Right atrium auricular region (tissue), 2 donors: ENCODE results near the gene OTULIN. TPM values are rescaled to one million over a fixed set of nuclear protein-coding genes. Genes with fewer than 3 reads are reported as not detected.

Experiments
- DNase-seq: peaks from one replicate; pipeline ENCODE4 v3.0.0-alpha.2; 2019; ENCODE audit warnings: low spot score
- H3K27ac ChIP-seq, 2 donors: fragments of 200-600 bp; sonication (generic); 1 replicate in 1 of 2; 2 replicates in 1 of 2; pipeline ENCODE4 v1.5.1; 2016 to 2019
- H3K27me3 ChIP-seq, 2 donors: fragments of 200-600 bp; sonication (generic); one replicate each; pipeline versions ENCODE4 v1.5.1 to v1.6.0; 2017 to 2019
- H3K36me3 ChIP-seq: fragments of 200-600 bp; sonication (generic); one replicate; pipeline ENCODE4 v1.5.1; 2016
- H3K4me1 ChIP-seq, 2 donors: fragments of 200-600 bp; sonication (generic); one replicate each; pipeline versions ENCODE4 v1.5.1 to v1.6.0; 2017 to 2019
- H3K4me3 ChIP-seq, 2 donors: fragments of 200-600 bp; sonication (generic); 1 replicate in 1 of 2; 2 replicates in 1 of 2; pipeline ENCODE4 v1.5.1; 2017 to 2019; ENCODE audit warnings: mild to moderate bottlenecking in 1 of 2, moderate library complexity in 1 of 2
- H3K9me3 ChIP-seq, 2 donors: fragments of 200-600 bp; sonication (generic); one replicate each; pipeline ENCODE4 v1.5.1; 2019
- total RNA-seq, 2 donors: library from RNA; depleted of rRNA; stranded (reverse); fragments of >200 nt; gene quantifications; one replicate each; pipeline ENCODE4 v1.1.0, GENCODE V29; 2016
- TF ChIP-seq, protein P1 (sequence below), 2 donors: fragments of 200-600 bp; sonication (generic); IDR thresholded peaks; one replicate each; pipeline ENCODE4 v1.5.1; 2019; ENCODE audit warnings: antibody characterized with exemption in 2 of 2

The OTULIN gene
- total RNA-seq, 2 donors from 2014 or later, result 13.9 to 29.9 TPM

DNA sequence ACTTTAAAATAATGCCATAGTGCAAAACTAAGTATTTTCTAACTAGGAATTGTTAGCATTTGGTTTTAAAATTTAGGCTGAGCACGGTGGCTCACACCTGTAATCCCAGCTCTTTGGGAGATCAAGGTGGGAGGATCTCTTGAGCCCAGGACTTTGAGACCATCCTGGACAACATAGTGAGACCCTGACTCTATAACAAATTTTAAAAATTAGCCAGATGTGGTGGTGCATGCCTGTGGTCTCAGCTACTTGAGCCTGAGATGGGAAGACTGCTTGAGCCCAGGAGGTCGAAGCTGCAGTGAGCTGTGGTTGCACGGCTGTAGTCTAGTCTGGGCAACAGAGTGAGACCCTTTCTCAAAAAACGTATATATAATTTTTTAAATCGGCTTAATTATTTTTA is 4.9 kb downstream of the OTULIN start:
- TF ChIP-seq, protein P1, sequence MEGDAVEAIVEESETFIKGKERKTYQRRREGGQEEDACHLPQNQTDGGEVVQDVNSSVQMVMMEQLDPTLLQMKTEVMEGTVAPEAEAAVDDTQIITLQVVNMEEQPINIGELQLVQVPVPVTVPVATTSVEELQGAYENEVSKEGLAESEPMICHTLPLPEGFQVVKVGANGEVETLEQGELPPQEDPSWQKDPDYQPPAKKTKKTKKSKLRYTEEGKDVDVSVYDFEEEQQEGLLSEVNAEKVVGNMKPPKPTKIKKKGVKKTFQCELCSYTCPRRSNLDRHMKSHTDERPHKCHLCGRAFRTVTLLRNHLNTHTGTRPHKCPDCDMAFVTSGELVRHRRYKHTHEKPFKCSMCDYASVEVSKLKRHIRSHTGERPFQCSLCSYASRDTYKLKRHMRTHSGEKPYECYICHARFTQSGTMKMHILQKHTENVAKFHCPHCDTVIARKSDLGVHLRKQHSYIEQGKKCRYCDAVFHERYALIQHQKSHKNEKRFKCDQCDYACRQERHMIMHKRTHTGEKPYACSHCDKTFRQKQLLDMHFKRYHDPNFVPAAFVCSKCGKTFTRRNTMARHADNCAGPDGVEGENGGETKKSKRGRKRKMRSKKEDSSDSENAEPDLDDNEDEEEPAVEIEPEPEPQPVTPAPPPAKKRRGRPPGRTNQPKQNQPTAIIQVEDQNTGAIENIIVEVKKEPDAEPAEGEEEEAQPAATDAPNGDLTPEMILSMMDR (IDR thresholded peaks at IDR 0.05), result no peak
- DNase-seq, result no peak
- Histone ChIP-seq H3K27ac (no peak overlapping the region), H3K4me1 (peaks cover 0 to 60% of the 10 kb centered on the region in 2 donors), H3K4me3 (no peak overlapping the region), H3K36me3 (no peaks in the 10 kb centered on the region), H3K27me3 (no peaks in the 10 kb centered on the region), H3K9me3 (no peaks in the 10 kb centered on the region)

DNA sequence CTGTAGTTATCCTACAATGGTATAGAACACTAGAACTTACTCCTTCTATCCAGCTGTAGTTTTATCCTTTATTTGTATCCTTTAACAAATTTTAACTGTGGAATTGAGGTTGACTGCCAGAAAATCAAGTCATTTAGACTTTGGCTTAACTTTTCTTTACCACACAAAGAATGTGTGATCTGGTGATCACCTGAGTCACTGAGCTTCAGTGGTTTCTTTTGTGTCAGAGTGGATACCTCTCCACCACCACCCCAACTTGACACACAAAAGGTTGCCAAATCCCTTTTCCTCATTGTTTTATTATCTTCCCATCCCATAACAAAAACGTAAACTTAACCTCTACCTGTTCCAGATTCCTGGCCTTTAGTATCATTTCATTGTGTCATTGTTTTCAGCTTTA is 5.5 kb downstream of the OTULIN start:
- Histone ChIP-seq H3K9me3 (no peaks in the 10 kb centered on the region), H3K36me3 (no peaks in the 10 kb centered on the region), H3K4me3 (no peak overlapping the region), H3K27me3 (no peaks in the 10 kb centered on the region), H3K27ac (no peak overlapping the region), H3K4me1 (peaks cover 0 to 65% of the 10 kb centered on the region in 2 donors)
- DNase-seq, result no peak
- TF ChIP-seq, protein P1 (IDR thresholded peaks at IDR 0.05), result no peak

DNA sequence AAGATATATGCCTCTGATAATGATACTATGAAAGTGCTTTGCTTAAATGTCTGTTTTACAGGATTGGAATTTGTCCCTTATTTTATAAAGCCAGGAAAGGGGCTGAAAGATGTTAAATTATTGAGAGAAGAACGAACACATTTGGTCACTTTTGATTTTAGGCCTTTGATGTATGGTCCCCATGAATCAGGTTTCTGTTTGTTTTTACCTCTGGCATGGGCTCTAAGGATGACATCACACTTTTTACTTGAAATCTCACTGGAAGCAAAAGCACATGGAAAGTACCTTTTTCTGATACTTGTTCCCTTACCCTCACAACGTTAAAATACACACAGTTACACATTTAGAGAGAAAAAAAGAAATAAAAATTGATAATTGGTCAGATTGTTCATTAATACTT is 6.9 kb downstream of the OTULIN start:
- no peaks in the 10 kb centered on the region for H3K36me3 ChIP-seq
- DNase-seq, result no peak
- H3K27ac ChIP-seq, result peak overlapping the region in 1 of 2 donors; percentile 40
- H3K4me3 ChIP-seq, result no peak overlapping the region
- H3K9me3 ChIP-seq, result no peaks in the 10 kb centered on the region
- TF ChIP-seq, protein P1 (IDR thresholded peaks at IDR 0.05), result no peak
- peaks cover 0 to 68% of the 10 kb centered on the region in 2 donors for H3K4me1 ChIP-seq
- H3K27me3 ChIP-seq, result no peaks in the 10 kb centered on the region

DNA sequence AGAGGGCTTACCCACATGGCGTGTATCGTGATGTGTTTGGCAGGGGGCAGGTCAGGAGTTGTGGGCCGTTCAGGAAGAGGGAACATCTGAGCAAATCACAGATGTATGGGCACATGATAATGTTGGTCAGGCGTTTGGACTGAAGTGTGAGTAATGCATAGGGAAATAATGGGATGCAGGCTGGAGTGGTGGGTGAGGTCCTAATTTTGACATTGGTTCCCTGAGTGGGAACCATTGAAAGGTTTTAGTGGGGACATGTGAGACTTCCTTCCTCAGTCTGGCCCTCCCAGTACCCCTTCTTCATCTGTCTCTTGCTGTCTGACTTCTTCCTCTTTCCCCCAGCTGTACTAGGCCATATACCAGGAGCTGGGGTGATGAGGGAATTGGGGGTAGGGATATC is 7.6 kb downstream of the OTULIN start:
- H3K27ac ChIP-seq, result peak overlapping the region; percentile 40
- TF ChIP-seq, protein P1 (IDR thresholded peaks at IDR 0.05), result no peak

DNA sequence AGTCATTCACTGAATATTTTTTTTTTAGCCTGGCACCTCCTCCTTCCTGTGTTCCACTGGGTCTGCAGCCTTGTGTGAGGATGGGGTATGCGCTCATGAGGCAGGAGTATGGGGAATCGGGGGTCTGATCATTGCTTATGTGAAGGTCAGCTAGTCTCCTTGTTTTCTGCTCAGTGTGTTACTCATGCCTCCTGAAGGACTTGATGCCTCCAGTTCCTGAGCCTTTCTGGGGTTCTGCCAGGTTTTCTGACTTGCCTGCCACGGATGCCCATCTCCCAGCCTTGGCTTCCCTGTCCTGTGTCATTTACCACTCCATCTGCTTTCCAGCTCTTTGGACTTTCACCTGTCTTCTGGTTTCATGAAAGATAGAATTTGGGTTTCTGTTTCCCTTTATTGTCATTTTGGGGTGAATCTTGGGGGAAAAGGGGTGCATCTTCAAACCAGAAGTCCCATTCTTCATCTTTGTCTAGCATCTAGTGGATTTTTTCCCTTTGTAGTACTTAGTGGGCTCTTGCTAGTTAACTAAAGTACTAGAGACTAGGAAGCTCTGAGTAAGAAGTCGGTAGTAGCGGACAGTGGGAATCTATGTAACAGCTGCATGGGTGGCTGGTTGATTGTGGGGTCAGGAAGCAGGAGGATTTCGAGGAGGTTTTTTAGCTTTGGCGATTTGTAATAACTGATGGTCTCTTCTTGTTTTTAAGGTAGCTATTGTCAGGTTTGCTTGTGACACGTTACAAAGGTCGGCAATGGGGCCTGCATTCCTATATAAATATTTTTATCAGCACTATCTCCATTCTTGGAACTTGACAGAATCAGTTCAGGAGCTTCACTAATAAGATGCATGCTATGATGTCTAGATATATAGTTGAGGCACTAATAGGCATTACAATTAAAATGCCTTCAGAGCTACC is 8.2 kb downstream of the OTULIN start:
- H3K4me1 ChIP-seq, result peaks cover 0 to 61% of the 10 kb centered on the region in 2 donors
- H3K27ac ChIP-seq, result peak overlapping the region; percentile 40

More for the DNA sequence above, 7.6 kb downstream of the OTULIN start:
- H3K4me3 ChIP-seq, result no peak overlapping the region
- no peaks in the 10 kb centered on the region for H3K9me3 ChIP-seq
- DNase-seq, result no peak
- H3K4me1 ChIP-seq, result peaks cover 0 to 65% of the 10 kb centered on the region in 2 donors
- H3K27me3 ChIP-seq, result no peaks in the 10 kb centered on the region
- no peaks in the 10 kb centered on the region for H3K36me3 ChIP-seq

More for the DNA sequence above, 8.2 kb downstream of the OTULIN start:
- no peak for DNase-seq
- no peaks in the 10 kb centered on the region for H3K27me3 ChIP-seq
- no peak overlapping the region for H3K4me3 ChIP-seq
- TF ChIP-seq, protein P1 (IDR thresholded peaks at IDR 0.05), result no peak
- H3K9me3 ChIP-seq, result no peaks in the 10 kb centered on the region
- H3K36me3 ChIP-seq, result no peaks in the 10 kb centered on the region
